Coronary artery (tissue), 2 donors: ENCODE measurements around the gene SMAD2.

Experiments
- DNase-seq: peaks from one replicate; pipeline ENCODE4 v3.0.0-alpha.2; 2017; ENCODE audit warnings: low spot score
- H3K27ac ChIP-seq, 2 donors: fragments of 200-600 bp; sonication (generic); one replicate each; pipeline ENCODE4 v1.5.1; 2016 to 2019
- H3K4me3 ChIP-seq: fragments of 200-600 bp; sonication (generic); 2 replicates; pipeline ENCODE4 v1.5.1; 2016; ENCODE audit warnings: mild to moderate bottlenecking, moderate library complexity
- TF ChIP-seq, protein P1 (sequence below): fragments of 200-600 bp; sonication (generic); IDR thresholded peaks from one replicate; pipeline ENCODE4 v1.5.1; 2019; ENCODE audit warnings: antibody characterized with exemption

SMAD2 gene

GRCh38 chr18:47876813-47877212 is 53.6 kb downstream of the SMAD2 start:
- H3K4me3 ChIP-seq: no peak overlapping the region
- no peak overlapping the region for H3K27ac ChIP-seq
- TF ChIP-seq, protein P1, sequence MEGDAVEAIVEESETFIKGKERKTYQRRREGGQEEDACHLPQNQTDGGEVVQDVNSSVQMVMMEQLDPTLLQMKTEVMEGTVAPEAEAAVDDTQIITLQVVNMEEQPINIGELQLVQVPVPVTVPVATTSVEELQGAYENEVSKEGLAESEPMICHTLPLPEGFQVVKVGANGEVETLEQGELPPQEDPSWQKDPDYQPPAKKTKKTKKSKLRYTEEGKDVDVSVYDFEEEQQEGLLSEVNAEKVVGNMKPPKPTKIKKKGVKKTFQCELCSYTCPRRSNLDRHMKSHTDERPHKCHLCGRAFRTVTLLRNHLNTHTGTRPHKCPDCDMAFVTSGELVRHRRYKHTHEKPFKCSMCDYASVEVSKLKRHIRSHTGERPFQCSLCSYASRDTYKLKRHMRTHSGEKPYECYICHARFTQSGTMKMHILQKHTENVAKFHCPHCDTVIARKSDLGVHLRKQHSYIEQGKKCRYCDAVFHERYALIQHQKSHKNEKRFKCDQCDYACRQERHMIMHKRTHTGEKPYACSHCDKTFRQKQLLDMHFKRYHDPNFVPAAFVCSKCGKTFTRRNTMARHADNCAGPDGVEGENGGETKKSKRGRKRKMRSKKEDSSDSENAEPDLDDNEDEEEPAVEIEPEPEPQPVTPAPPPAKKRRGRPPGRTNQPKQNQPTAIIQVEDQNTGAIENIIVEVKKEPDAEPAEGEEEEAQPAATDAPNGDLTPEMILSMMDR: no peak
- DNase-seq: no peak

- DNase-seq: no peak
- TF ChIP-seq, protein P1: no peak
- no peak overlapping the region for H3K27ac ChIP-seq
- no peak overlapping the region for H3K4me3 ChIP-seq
Observed at GRCh38 chr18:47873625-47874024, 56.8 kb downstream of the SMAD2 start.

- Histone ChIP-seq H3K4me3 (no peak overlapping the region), H3K27ac (no peak overlapping the region)
- no peak for DNase-seq
- TF ChIP-seq, protein P1: no peak
Observed at GRCh38 chr18:47872426-47872825, 58.0 kb downstream of the SMAD2 start.

GRCh38 chr18:47871288-47871687 is 59.2 kb downstream of the SMAD2 start:
- TF ChIP-seq, protein P1: no peak
- DNase-seq: no peak
- Histone ChIP-seq H3K4me3 (no peak overlapping the region), H3K27ac (no peak overlapping the region)

DNA sequence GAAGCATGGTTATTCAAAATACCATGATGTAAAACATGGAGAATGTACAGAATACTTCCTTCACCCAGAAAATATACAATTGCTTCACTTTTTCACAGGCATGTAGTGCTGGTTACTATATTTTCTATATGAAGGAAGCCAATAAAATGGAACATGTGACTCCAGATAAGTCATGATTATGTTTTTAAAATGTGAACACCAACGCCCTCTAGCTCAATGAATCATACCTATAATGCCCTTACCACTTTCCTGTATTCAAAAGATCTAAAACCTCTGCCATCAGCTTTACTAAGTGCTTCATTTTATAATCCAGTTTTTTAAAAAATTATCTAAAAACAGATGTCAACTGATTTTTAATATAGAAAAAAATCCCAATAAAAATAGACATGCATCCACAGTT is 59.9 kb downstream of the SMAD2 start:
- TF ChIP-seq, protein P1: no peak

GRCh38 chr18:47868744-47869143 is 61.7 kb downstream of the SMAD2 start:
- no peak for DNase-seq
- no peak overlapping the region for H3K27ac ChIP-seq
- no peak overlapping the region for H3K4me3 ChIP-seq
- TF ChIP-seq, protein P1: no peak

More for the DNA sequence above, 59.9 kb downstream of the SMAD2 start:
- Histone ChIP-seq H3K4me3 (no peak overlapping the region), H3K27ac (no peak overlapping the region)
- no peak for DNase-seq

GRCh38 chr18:47865183-47865582 is 65.3 kb downstream of the SMAD2 start:
- DNase-seq: no peak
- TF ChIP-seq, protein P1: no peak
- Histone ChIP-seq H3K27ac (no peak overlapping the region), H3K4me3 (no peak overlapping the region)
